MCF 10A (cell line): ENCODE results near the gene MLLT10. TPM values are rescaled to one million over a fixed set of nuclear protein-coding genes. Genes with fewer than 3 reads are reported as not detected.

Experiments used
- BruUV-seq: library from RNA; stranded (reverse); fragments of 400-500 nt; replicated peaks from 2 replicates; lab custom pipeline; 2021; lab: Mats Ljungman, UMichigan
- CTCF ChIA-PET: fragments of 300-600 bp; sonication (Branson Sonifier 250); formaldehyde crosslinking; extraction: SDS; loops from one replicate; lab custom pipeline; 2021; ENCODE audit warnings: antibody characterized with exemption, inconsistent platforms; lab: Yijun Ruan, JAX
- POLR2A ChIA-PET: fragments of 300-600, 350-650 bp; sonication (Branson Sonifier 250); formaldehyde crosslinking; extraction: SDS; loops from one replicate; lab custom pipeline; 2020; ENCODE audit warnings: antibody characterized with exemption, inconsistent platforms; lab: Yijun Ruan, JAX
- DNase-seq: peaks from one replicate; pipeline ENCODE4 v3.0.0-alpha.2; 2018; ENCODE audit not compliant: unreplicated experiment
- H3K27ac Mint-ChIP-seq: one replicate; pipeline ENCODE4 v1.8.0; 2022; ENCODE audit warnings: mild to moderate bottlenecking, low read depth, mixed read lengths; ENCODE audit not compliant: unreplicated experiment
- H3K27me3 Mint-ChIP-seq: one replicate; pipeline ENCODE4 v1.8.0; 2022; ENCODE audit warnings: mixed read lengths; ENCODE audit not compliant: insufficient read depth, unreplicated experiment
- H3K36me3 Mint-ChIP-seq: one replicate; pipeline ENCODE4 v1.8.0; 2022; ENCODE audit warnings: mild to moderate bottlenecking, moderate library complexity, mixed read lengths; ENCODE audit not compliant: insufficient read depth, unreplicated experiment
- H3K4me1 Mint-ChIP-seq: one replicate; pipeline ENCODE4 v1.8.0; 2022; ENCODE audit warnings: mixed read lengths; ENCODE audit not compliant: insufficient read depth, unreplicated experiment
- H3K4me3 Mint-ChIP-seq: one replicate; pipeline ENCODE4 v1.8.0; 2022; ENCODE audit warnings: mild to moderate bottlenecking, moderate library complexity, mixed read lengths; ENCODE audit not compliant: unreplicated experiment
- H3K9me3 Mint-ChIP-seq: one replicate; pipeline ENCODE4 v1.8.0; 2022; ENCODE audit warnings: mixed read lengths; ENCODE audit not compliant: unreplicated experiment
- CTCF ChIP-seq: fragments of 200-600 bp; IDR thresholded peaks from one replicate; pipeline ENCODE4 v1.8.0; 2022; ENCODE audit warnings: antibody characterized with exemption, mild to moderate bottlenecking; ENCODE audit not compliant: unreplicated experiment
- intact Hi-C: fragments of 100-400 bp; cut with micrococcal nuclease; formaldehyde crosslinking; loops from 2 replicates; pipeline ENCODE4 v1.14.1; 2022
- total RNA-seq: library from RNA; stranded (reverse); gene quantifications from 2 replicates; pipeline ENCODE4 v1.2.3, GENCODE V29; 2022

The MLLT10 gene
- total RNA-seq, 1 experiment from 2014 or later = 47.5 TPM

GRCh38 chr10:21514129-21514817, 19.8 kb upstream of the MLLT10 start:
- ChIA-PET POLR2A (interaction anchor here (0.6 to 3.0 kb wide), 3 partner anchors 18 to 274 kb away, joined by 3 to 20 read pairs (median 3); no protein-coding TSS in a partner anchor), CTCF (interaction anchor here (0.5 to 1.0 kb wide), 3 partner anchors 14 to 1285 kb away, joined by 3 to 5 read pairs (median 5); no protein-coding TSS in a partner anchor)
- intact Hi-C loops = no loop called here
- no peak overlapping the region for H3K4me3 Mint-ChIP-seq
- BruUV-seq = no TSS peak
- H3K27me3 Mint-ChIP-seq = no peaks in the 10 kb centered on the region
- no peak overlapping the region for H3K27ac Mint-ChIP-seq
- peaks cover 11% of the 10 kb centered on the region for H3K4me1 Mint-ChIP-seq
- DNase-seq = no peak
- H3K36me3 Mint-ChIP-seq = peaks cover 6% of the 10 kb centered on the region
- TF ChIP-seq CTCF = no peak
- H3K9me3 Mint-ChIP-seq = no peaks in the 10 kb centered on the region

GRCh38 chr10:21514818-21515351, 19.1 kb upstream of the MLLT10 start:
- H3K4me1 Mint-ChIP-seq = peaks cover 11% of the 10 kb centered on the region
- BruUV-seq = no TSS peak
- intact Hi-C loops = no loop called here
- CTCF ChIA-PET = interaction anchor here (0.9 to 1.9 kb wide), 4 partner anchors 14 to 236 kb away, joined by 3 to 8 read pairs (median 4); no protein-coding TSS in a partner anchor
- H3K9me3 Mint-ChIP-seq = no peaks in the 10 kb centered on the region
- no peak overlapping the region for H3K27ac Mint-ChIP-seq
- H3K27me3 Mint-ChIP-seq = no peaks in the 10 kb centered on the region
- POLR2A ChIA-PET = interaction anchor here (0.6 to 3.0 kb wide), 5 partner anchors 11 to 274 kb away, joined by 3 to 33 read pairs (median 20); partner anchors contain the start of gene SKIDA1
- H3K4me3 Mint-ChIP-seq = no peak overlapping the region
- DNase-seq = no peak
- peaks cover 6% of the 10 kb centered on the region for H3K36me3 Mint-ChIP-seq
- TF ChIP-seq CTCF = no peak

- Mint-ChIP-seq H3K4me1 (peaks cover 15% of the 10 kb centered on the region), H3K9me3 (no peaks in the 10 kb centered on the region), H3K36me3 (peaks cover 6% of the 10 kb centered on the region), H3K27me3 (no peaks in the 10 kb centered on the region), H3K27ac (no peak overlapping the region), H3K4me3 (peak overlapping the region; percentile 85)
- no TSS peak for BruUV-seq
- intact Hi-C loops = loop anchor here (2.0 kb wide), 1 partner anchor 19 kb away; no protein-coding TSS in a partner anchor
- no peak for TF ChIP-seq CTCF
- CTCF ChIA-PET = interaction anchor here (0.8 to 1.9 kb wide), 4 partner anchors 19 to 236 kb away, joined by 3 to 11 read pairs (median 7); no protein-coding TSS in a partner anchor
- DNase-seq = no peak
- POLR2A ChIA-PET = interaction anchor here (0.6 to 3.0 kb wide), 9 partner anchors 10 to 682 kb away, joined by 3 to 33 read pairs (median 6); partner anchors contain the start of genes MLLT10 and SKIDA1
Observed at GRCh38 chr10:21515361-21516241, 18.4 kb upstream of the MLLT10 start.
